Measurements from ENCODE around the gene NAXD. TPM values are rescaled to one million over a fixed set of nuclear protein-coding genes. Genes with fewer than 3 reads are reported as not detected.
A peak's percentile ranks its signal among the peaks of the same experiment; 100 is the strongest.

The NAXD gene
- total and polyA plus RNA-seq, 2 of the 4 experiments (the other 2 are of a cell fraction): 10.2 to 27.2 TPM

DNA sequence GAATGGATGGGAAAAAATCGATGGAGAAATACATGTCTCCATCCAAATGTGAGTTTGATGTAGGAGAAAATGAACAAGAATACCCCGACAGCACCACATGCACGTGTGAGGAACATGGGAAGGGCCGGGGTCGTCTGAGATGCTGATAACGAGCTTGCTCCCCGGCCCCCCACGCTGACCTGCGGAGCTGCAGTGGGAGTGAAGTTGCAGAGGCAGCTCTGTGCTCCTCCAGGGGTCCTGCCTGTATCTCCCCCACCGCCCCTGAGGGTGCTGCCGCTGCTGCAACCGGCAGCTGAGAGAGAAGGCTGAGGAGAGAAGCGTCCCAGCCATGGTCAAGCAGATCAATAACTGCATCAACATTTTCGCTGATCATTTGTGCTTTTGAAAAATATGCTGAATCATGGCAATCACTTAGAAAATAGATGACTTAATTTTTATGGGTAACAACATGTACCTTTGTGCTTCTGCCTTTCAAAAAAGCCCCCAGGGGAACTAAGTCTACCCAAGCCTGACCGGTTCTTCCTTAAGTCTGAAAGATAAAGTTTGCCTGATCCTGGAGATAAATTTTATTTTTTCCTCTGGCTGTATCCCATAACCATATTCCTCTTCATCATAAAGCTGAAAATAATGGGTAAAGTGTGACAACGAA, 18.2 kb upstream of the NAXD start:
- H3K56ac ChIP-seq (ENCODE audit: extremely low read depth, insufficient read depth, low read length): no peak overlapping the region
- H3K79me1 ChIP-seq (ENCODE audit: low read depth in 1 of 2, low read length in 2 of 2): no peaks in the 10 kb centered on the region
- H2BK15ac ChIP-seq (ENCODE audit: low read depth, low read length): no peak overlapping the region
- 70% methylated on average over 2 of the region's 16 CpGs; no CpG with 5 or more reads in 1 of the 2 experiments for WGBS, 2 experiments (ENCODE audit: extremely low coverage in 2 of 2, insufficient read length in 1 of 2)
- no peaks in the 10 kb centered on the region for H3K36me3 ChIP-seq (ENCODE audit: control insufficient read depth, insufficient read depth, low read length)
- H3K14ac ChIP-seq (replicated peaks; ENCODE audit: low read depth, low read length): no peak overlapping the region
- TF ChIP-seq, protein P1, sequence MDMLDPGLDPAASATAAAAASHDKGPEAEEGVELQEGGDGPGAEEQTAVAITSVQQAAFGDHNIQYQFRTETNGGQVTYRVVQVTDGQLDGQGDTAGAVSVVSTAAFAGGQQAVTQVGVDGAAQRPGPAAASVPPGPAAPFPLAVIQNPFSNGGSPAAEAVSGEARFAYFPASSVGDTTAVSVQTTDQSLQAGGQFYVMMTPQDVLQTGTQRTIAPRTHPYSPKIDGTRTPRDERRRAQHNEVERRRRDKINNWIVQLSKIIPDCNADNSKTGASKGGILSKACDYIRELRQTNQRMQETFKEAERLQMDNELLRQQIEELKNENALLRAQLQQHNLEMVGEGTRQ (IDR thresholded peaks at IDR 0.05; ENCODE audit: low read depth, low read length): no peak
- no peak for TF ChIP-seq RAD21 (IDR thresholded peaks at IDR 0.05; ENCODE audit: low read length)
- TF ChIP-seq NFE2L2 (IDR thresholded peaks at IDR 0.05; ENCODE audit: low read depth, low read length): peak; percentile 79
- TF ChIP-seq MAFK (IDR thresholded peaks at IDR 0.05; ENCODE audit: low read depth, low read length): peak; percentile 74
- H4K5ac ChIP-seq (ENCODE audit: low read depth, low read length): no peak overlapping the region
- H3K23ac ChIP-seq (ENCODE audit: low read depth, low read length): no peak overlapping the region
- no peak overlapping the region for H3K4me3 ChIP-seq (ENCODE audit: insufficient read depth, low read depth, low read length)
- intact Hi-C loops (cut with micrococcal nuclease): no loop called here
- no peak overlapping the region for H2AK5ac ChIP-seq (ENCODE audit: low read depth, low read length)
- no peak for DNase-seq
- H3K4me2 ChIP-seq (ENCODE audit: low read depth, low read length): no peak overlapping the region
- no TSS peak for BruUV-seq (replicated peaks)
- no peak overlapping the region for H2BK120ac ChIP-seq (ENCODE audit: low read depth, low read length)
- H3K4me1 ChIP-seq (ENCODE audit: control insufficient read depth, insufficient read depth, low read length): 0 out of 2 replicates have a peak, but pooled peaks cover 3% of the 10 kb centered on the region
- H2AK9ac ChIP-seq (replicated peaks; ENCODE audit: low read depth, low read length, poor library complexity): no peak overlapping the region
- in situ Hi-C loops (cut with MboI; ENCODE audit: low sequenced_read_pairs): loop anchor here (25.0 kb wide), 1 partner anchor 215 kb away; no protein-coding TSS in a partner anchor
- H2BK20ac ChIP-seq (ENCODE audit: low read depth, low read length): no peak overlapping the region
- H3K9ac ChIP-seq (ENCODE audit: low read depth, low read length): no peak overlapping the region
- no peak for ATAC-seq (ENCODE audit: low read depth)
- peaks cover 2% of the 10 kb centered on the region; the same call in 1 of the 2 replicates for H3K27me3 ChIP-seq (ENCODE audit: control insufficient read depth, insufficient read depth, low read length)
- POLR2A ChIA-PET (ENCODE audit: unreplicated experiment): interaction anchor here (0.5 kb wide), 1 partner anchor 173 kb away, joined by 7 read pairs; no protein-coding TSS in a partner anchor
- peak overlapping the region; percentile 16 for H2AFZ ChIP-seq (replicated peaks; ENCODE audit: low read length, poor library complexity)
- no peak overlapping the region for H2BK5ac ChIP-seq (ENCODE audit: low read depth, low read length, poor library complexity, severe bottlenecking)
- CTCF ChIA-PET: interaction anchor here (0.9 kb wide), 1 partner anchor 279 kb away, joined by 3 read pairs; no protein-coding TSS in a partner anchor
- H3K9me1 ChIP-seq (ENCODE audit: insufficient read depth, low read length): no peaks in the 10 kb centered on the region
- no peak overlapping the region for H4K91ac ChIP-seq (ENCODE audit: insufficient read depth, low read depth, low read length)
- no peaks in the 10 kb centered on the region for H3K9me3 ChIP-seq (ENCODE audit: control insufficient read depth, insufficient read depth, low read length)
- H4K20me1 ChIP-seq (ENCODE audit: insufficient read depth, low read length): no peaks in the 10 kb centered on the region
- no peak overlapping the region for H4K8ac ChIP-seq (ENCODE audit: low read depth in 2 of 2, low read length in 2 of 2)
- dilution Hi-C loops (cut with HindIII; ENCODE audit: low sequenced_read_pairs, unreplicated experiment): no loop called here
- no peak overlapping the region for H3K27ac ChIP-seq (ENCODE audit: insufficient read depth, low read length)
- H3K4ac ChIP-seq (ENCODE audit: low read depth, low read length): no peak overlapping the region
- H3K18ac ChIP-seq (ENCODE audit: low read depth, low read length): no peak overlapping the region
